ENCODE measurements around the gene CPXM2.
"Not testable (repeated sequence)": the region's sequence is repeated elsewhere in the genome, so short reads cannot be mapped to it uniquely, and the experiment has no call there.

Gene CPXM2

GRCh38 chr10:123742751-123743440 lies 148.7 kb downstream of the CPXM2 start:
- no peak for DNase-seq (ENCODE audit: low spot score)

DNA sequence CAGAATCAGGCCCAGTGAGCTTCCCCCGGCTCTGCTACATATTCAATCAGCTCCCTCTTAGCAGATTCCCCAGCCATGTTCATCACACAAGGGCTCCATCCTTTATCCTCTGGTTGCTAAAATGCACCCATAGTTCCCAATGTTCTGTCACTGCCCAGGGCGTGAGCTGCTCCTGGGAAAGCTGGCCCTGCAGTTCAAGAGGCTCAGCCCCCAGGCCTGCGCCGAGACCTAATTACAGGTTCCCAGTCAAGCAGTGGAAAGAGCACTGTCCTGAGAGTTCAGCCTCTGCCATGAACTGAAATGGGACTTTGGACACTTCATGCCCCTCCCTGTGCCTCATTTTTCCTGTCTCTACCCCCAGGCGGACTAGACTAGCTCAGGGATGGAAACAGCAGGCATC lies 149.9 kb downstream of the CPXM2 start:
- DNase-seq (ENCODE audit: low spot score): no peak

DNA sequence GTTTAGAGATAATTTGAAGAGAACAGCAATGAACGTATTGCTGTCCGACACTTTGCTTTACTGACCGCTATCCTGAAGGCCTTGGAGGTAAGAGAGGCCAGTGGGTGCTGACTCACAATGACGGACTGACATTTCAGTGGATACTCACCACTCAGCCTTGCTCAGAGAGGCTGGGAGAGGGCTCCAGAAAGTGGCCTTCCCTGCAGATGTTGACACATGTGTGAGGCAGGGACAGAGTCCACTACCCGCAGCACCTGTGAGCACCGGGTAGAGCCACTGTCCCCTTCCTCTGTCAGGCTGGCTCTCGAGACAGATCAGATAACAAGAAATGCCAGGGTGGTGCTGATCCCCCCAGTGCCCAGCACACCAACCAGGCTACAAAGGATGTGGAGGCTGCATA lies 150.5 kb downstream of the CPXM2 start:
- DNase-seq (ENCODE audit: low spot score): no peak

DNA sequence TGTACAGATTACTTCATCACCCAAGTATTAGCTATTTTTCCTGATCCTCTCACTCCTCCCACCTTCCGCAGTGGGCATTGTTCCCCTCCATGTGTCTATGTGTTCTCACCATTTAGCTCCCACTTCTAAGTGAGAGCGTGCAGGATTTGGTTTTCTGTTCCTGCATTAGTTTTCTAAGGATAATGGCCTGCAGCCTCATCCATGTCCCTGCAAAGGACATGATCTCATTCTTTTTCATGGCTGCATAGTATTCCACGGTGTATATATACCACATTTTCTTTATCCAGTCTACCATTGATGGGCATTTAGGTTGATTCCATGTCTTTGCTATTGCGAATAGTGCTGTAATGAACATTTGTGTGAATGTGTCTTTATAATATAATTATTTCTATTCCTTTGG lies 154.7 kb downstream of the CPXM2 start:
- not testable (repeated sequence) for DNase-seq (ENCODE audit: low spot score)

DNA sequence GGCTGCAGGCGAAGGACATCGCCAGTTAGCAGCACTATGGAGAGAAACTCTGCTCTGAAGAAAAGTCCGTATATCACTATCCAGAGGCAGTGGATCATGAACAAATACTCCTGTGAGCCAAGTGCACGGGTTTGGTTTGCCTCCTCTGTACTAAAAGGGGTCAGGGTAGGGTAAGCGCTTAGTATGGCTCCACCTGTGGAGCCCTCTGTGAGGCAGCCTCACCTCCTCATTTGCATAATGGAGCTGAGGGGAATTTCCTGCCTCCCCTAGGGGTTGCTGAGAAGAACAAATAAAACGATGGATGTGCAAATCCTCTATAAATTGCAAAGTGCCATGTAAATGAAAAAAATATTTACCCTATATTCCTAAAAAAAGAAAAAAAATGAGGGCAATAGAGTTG lies 162.1 kb downstream of the CPXM2 start:
- no peak for DNase-seq (ENCODE audit: low spot score)

- DNase-seq (ENCODE audit: low spot score): no peak
Observed at GRCh38 chr10:123726836-123727235, 164.8 kb downstream of the CPXM2 start.

GRCh38 chr10:123726381-123726780 lies 165.2 kb downstream of the CPXM2 start:
- DNase-seq (ENCODE audit: low spot score): no peak

GRCh38 chr10:123724747-123725146 lies 166.9 kb downstream of the CPXM2 start:
- DNase-seq (ENCODE audit: low spot score): no peak

DNA sequence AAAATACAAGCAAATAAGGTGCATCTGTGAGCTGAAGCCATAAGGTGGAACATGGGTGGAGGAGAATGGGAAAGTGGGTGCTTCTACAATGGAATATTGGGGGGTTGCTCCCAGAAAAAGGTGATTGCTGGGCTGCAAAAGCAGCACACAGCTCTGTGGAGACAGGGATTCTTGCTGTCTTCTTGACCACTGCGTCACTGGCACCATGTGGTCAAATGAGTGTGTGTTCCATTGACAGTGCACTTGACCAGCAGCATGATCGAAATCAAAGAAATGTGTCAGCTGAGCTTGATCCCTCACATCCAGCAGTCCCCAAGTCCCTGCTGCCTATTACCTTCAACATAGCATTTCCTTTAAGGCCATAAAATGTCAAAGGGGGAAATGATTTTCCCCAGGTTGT lies 169.3 kb downstream of the CPXM2 start:
- no peak for DNase-seq (ENCODE audit: low spot score)

DNA sequence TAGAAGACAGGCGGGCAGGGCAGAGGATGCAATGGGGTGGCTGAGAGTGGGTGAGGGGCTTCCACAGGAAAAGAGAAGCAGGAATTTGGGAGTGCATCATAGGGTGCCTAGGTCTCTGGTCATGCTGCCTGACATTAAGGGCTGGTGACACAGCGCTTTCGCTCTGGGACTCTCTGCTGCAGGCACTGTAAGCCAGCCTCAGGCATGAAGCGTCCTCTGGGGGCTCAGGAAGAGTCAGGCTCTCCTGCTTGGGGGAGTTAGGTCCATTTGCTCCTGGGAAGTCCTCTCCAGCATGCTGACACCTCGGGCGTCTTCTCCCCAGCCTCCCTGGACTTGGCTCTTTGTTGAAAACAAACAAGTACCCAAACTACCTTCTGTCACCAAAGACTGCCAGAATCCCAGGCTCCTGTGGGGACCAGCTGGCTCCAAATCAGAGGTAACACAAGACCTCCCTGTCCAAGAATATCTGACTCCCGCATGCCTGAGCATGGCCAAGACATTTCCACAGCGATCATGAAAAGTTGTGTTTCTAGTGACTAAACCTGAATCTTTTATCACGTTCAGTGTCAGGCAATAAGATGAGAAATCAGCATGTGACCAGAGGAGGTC lies 170.1 kb downstream of the CPXM2 start:
- DNase-seq (ENCODE audit: low spot score): no peak

DNA sequence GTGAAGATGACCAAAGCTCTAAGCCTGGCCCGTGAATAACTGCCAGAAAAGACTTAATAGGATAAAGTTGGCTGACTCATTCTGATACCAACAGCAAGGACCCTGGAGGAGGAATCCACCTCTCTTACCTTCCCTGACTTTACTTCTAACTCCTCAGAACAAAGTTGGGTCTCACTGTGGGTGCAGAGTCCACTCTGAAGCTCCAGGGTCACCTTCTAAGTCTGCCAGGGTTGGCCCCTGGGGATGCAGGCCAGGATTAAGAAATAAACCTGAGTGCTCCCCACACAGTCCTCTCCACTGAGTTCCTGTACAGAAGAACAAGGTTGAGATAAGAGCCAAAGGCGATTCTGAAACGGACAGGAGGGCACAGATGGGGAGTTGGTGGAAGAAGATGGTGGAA lies 171.1 kb downstream of the CPXM2 start:
- DNase-seq (ENCODE audit: low spot score): no peak

DNA sequence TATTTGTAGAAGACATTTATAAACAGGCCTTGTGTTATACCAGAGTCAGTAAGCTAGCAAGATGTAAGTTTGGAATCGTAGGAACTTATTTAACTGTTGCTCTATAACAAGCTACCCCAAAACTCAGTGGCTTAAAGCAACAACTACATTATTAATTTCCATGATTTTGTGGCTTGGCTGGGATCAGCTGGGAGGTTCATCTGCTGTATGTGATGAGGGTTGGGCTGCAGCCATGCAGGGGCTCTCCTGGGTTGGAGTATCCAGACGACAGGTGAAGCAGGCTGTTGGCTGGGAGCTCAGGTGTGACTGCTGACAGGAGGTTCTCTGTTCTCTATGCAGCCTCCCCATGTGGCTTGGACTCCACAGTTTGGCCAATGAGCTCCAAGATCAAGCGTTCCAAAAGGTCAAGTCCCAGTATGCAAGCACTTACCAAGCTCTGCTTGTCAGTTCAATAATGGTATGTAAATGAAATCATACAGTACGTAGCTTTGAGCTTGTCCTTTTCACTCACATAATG lies 173.0 kb downstream of the CPXM2 start:
- no peak for DNase-seq (ENCODE audit: low spot score)

DNA sequence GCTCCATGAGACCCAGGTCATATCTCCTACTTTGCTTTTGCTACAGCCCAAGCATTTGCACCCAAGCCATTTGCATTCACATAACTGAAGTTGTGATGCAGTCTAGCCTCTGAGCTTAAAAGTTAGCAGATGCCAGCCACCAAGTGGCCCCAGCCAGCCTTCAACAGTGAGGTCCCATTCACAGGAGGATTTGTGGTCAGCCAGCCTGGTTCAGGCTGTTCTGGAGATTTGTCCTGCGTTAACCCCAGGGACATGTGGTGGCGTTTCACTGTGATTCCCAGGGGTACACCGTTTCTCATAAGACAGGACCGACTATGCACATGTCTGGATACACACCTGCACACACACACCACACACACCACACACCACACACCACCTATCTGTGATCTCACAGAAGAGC lies 174.3 kb downstream of the CPXM2 start:
- no peak for DNase-seq (ENCODE audit: low spot score)

DNA sequence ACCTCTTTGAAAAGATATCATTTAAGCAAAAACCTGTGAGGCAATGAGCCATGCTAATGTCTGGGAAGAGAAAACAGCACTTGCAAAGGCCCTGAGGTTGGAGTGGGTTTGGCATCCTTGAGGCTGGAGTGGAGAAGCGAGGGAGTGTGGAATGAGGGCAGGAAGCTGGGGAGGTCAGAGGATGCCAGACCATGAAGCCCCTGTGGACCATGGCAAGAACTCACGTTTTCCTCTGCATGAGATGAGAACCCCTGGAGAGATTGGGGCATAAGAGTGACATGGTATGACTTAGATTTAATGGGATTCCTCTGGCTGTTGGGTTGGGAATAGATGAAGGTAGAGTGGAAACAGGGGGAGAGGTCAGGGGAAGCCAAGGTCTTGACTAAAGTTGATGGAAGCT lies 176.1 kb downstream of the CPXM2 start:
- no peak for DNase-seq (ENCODE audit: low spot score)

- no peak for DNase-seq (ENCODE audit: low spot score)
Observed at GRCh38 chr10:123706236-123706635, 185.4 kb downstream of the CPXM2 start.

- DNase-seq (ENCODE audit: low spot score): no peak
Observed at GRCh38 chr10:123704812-123705211, 186.8 kb downstream of the CPXM2 start.

GRCh38 chr10:123704076-123704475 lies 187.5 kb downstream of the CPXM2 start:
- DNase-seq (ENCODE audit: low spot score): no peak

GRCh38 chr10:123703195-123703790 lies 188.3 kb downstream of the CPXM2 start:
- DNase-seq (ENCODE audit: low spot score): no peak
